Measurements from ENCODE around the gene C21orf91.
"Not testable (repeated sequence)": the region's sequence is repeated elsewhere in the genome, so short reads cannot be mapped to it uniquely, and the experiment has no call there.

C21orf91 gene

GRCh38 chr21:17777072-17777765, 41.9 kb downstream of the C21orf91 start:
- DNase-seq = no peak

GRCh38 chr21:17775431-17776126, 43.6 kb downstream of the C21orf91 start:
- DNase-seq = peak; percentile 58

GRCh38 chr21:17775021-17775420, 44.1 kb downstream of the C21orf91 start:
- DNase-seq = not testable (repeated sequence)

GRCh38 chr21:17769447-17769845, 49.7 kb downstream of the C21orf91 start:
- no peak for DNase-seq

- DNase-seq = no peak
Measured at GRCh38 chr21:17768840-17769446, 50.2 kb downstream of the C21orf91 start.

GRCh38 chr21:17765207-17765606, 53.9 kb downstream of the C21orf91 start:
- no peak for DNase-seq

GRCh38 chr21:17763288-17764037, 55.7 kb downstream of the C21orf91 start:
- DNase-seq = no peak

- no peak for DNase-seq
Measured at GRCh38 chr21:17759511-17760178, 59.5 kb downstream of the C21orf91 start.

- DNase-seq = no peak
Measured at GRCh38 chr21:17758683-17759082, 60.5 kb downstream of the C21orf91 start.

GRCh38 chr21:17757671-17758070, 61.5 kb downstream of the C21orf91 start:
- no peak for DNase-seq

- no peak for DNase-seq
Measured at GRCh38 chr21:17753736-17754135, 65.4 kb downstream of the C21orf91 start.

- DNase-seq = no peak
Measured at GRCh38 chr21:17752171-17752570, 67.0 kb downstream of the C21orf91 start.

GRCh38 chr21:17746920-17747319, 72.2 kb downstream of the C21orf91 start:
- DNase-seq = no peak

GRCh38 chr21:17745086-17745485, 74.1 kb downstream of the C21orf91 start:
- DNase-seq = no peak

- DNase-seq = no peak
Measured at GRCh38 chr21:17742940-17743592, 76.1 kb downstream of the C21orf91 start.

- DNase-seq = no peak
Measured at GRCh38 chr21:17742181-17742580, 77.0 kb downstream of the C21orf91 start.

All from activated effector memory CD4-positive, alpha-beta T cell treated with Interleukin-2 at 50 U/mL for 16 hours (primary cell).